Measurements from ENCODE around the gene NME2. TPM values are rescaled to one million over a fixed set of nuclear protein-coding genes. Genes with fewer than 3 reads are reported as not detected.

NME2 gene
- total RNA-seq, 1 experiment from 2014 or later: 1,165 TPM

- no peak for DNase-seq (ENCODE audit: low read depth in 1 of 2, low spot score in 2 of 2)
- H3K36me3 ChIP-seq: peaks cover 46% of the 10 kb centered on the region
These were observed 31.5 kb downstream of the NME2 start for GRCh38 chr17:51197754-51198153.

DNA sequence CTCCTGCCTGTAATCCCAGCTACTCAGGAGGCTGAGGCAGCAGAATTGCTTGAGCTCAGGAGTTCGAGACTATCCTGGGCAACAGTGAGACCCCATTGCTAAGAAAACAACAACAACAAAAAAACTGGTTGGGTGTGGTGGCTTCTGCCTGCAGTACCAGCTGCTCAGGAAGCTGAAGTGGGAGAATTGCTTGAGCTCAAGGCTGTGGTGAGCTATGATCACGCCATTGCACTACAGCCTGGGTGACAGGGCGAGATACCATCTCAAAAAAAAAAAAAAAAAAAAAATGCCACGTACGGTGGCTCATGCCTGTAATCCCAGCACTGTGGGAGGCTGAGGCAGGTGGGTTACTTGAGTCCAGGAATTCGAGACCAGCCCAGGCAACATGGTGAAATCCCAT, 34.1 kb downstream of the NME2 start:
- H3K4me1 ChIP-seq (replicated peaks): no peaks in the 10 kb centered on the region
- H3K27me3 ChIP-seq (replicated peaks): no peaks in the 10 kb centered on the region
- no peak for DNase-seq (ENCODE audit: low read depth in 1 of 2, low spot score in 2 of 2)
- H3K36me3 ChIP-seq: peaks cover 58% of the 10 kb centered on the region
- H3K9me3 ChIP-seq (replicated peaks): no peaks in the 10 kb centered on the region
- no peak overlapping the region for H3K27ac ChIP-seq
- H3K4me3 ChIP-seq: no peak overlapping the region

More at GRCh38 chr17:51197754-51198153, 31.5 kb downstream of the NME2 start:
- H3K4me1 ChIP-seq (replicated peaks): no peaks in the 10 kb centered on the region
- no peak overlapping the region for H3K4me3 ChIP-seq
- H3K27me3 ChIP-seq (replicated peaks): no peaks in the 10 kb centered on the region
- H3K9me3 ChIP-seq (replicated peaks): no peaks in the 10 kb centered on the region
- no peak overlapping the region for H3K27ac ChIP-seq

GRCh38 chr17:51200846-51201245, 34.6 kb downstream of the NME2 start:
- Histone ChIP-seq H3K4me3 (no peak overlapping the region), H3K36me3 (peaks cover 64% of the 10 kb centered on the region), H3K27ac (no peak overlapping the region), H3K4me1 (replicated peaks) (no peaks in the 10 kb centered on the region), H3K9me3 (replicated peaks) (no peaks in the 10 kb centered on the region), H3K27me3 (replicated peaks) (no peaks in the 10 kb centered on the region)
- DNase-seq (ENCODE audit: low read depth in 1 of 2, low spot score in 2 of 2): no peak

DNA sequence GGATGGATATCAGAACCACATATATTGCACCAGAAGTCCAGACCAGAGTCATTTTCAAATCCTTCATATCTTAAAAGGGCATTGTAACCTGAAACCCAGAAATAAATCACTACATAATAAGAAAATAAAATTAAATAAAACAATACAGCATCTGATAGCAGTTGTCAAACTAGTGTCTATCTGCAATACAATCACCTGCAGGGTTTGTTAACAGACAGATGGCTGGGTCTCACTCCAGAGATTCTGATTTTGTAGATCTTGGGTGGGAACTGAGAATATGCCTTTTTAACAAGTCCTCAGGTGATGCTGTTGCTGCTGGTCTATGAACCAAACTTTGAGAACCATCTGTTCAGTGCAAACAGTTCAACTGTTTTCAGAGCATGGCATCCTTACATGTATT, 37.6 kb downstream of the NME2 start:
- Histone ChIP-seq H3K27ac (no peak overlapping the region), H3K36me3 (peaks cover 64% of the 10 kb centered on the region), H3K9me3 (replicated peaks) (no peaks in the 10 kb centered on the region), H3K27me3 (replicated peaks) (no peaks in the 10 kb centered on the region), H3K4me3 (no peak overlapping the region), H3K4me1 (replicated peaks) (no peaks in the 10 kb centered on the region)
- no peak for DNase-seq (ENCODE audit: low read depth in 1 of 2, low spot score in 2 of 2)

GRCh38 chr17:51214920-51215319, 48.7 kb downstream of the NME2 start:
- Histone ChIP-seq H3K27me3 (replicated peaks) (no peaks in the 10 kb centered on the region), H3K9me3 (replicated peaks) (no peaks in the 10 kb centered on the region), H3K4me1 (replicated peaks) (no peaks in the 10 kb centered on the region), H3K36me3 (peaks cover 63% of the 10 kb centered on the region), H3K4me3 (no peak overlapping the region), H3K27ac (no peak overlapping the region)
- no peak for DNase-seq (ENCODE audit: low read depth in 1 of 2, low spot score in 2 of 2)

- Histone ChIP-seq H3K9me3 (replicated peaks) (no peaks in the 10 kb centered on the region), H3K27ac (no peak overlapping the region), H3K4me3 (no peak overlapping the region), H3K4me1 (replicated peaks) (no peaks in the 10 kb centered on the region), H3K27me3 (replicated peaks) (no peaks in the 10 kb centered on the region), H3K36me3 (peaks cover 61% of the 10 kb centered on the region)
- no peak for DNase-seq (ENCODE audit: low read depth in 1 of 2, low spot score in 2 of 2)
These were observed 51.7 kb downstream of the NME2 start for GRCh38 chr17:51217946-51218345.

DNA sequence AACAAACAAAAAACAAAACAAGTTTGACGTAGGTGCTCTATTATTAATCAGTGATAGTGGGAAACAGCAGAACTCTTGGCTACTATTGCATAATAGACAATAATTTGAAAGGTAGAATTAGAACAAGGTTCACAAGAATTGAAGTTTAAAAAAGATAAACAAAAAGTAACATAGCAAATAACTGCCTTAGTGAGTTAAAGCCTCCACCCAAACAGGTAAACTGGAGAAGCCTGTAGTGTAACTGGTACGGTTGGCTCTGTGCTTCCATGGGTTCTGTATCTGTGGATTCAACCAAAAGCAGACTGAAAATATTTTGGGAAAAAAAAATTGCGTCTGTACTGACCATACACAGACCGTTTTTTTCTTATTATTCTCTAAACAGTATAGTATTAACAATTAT, 55.1 kb downstream of the NME2 start:
- H3K36me3 ChIP-seq: peaks cover 48% of the 10 kb centered on the region
- no peaks in the 10 kb centered on the region for H3K9me3 ChIP-seq (replicated peaks)
- no peaks in the 10 kb centered on the region for H3K4me1 ChIP-seq (replicated peaks)
- no peak for DNase-seq (ENCODE audit: low read depth in 1 of 2, low spot score in 2 of 2)
- H3K27me3 ChIP-seq (replicated peaks): no peaks in the 10 kb centered on the region
- H3K4me3 ChIP-seq: no peak overlapping the region
- no peak overlapping the region for H3K27ac ChIP-seq

Other genes starting within 250 kb of the NME2 start
- gene SPAG9, start 45.5 kb upstream of the NME2 start, total RNA-seq (2014; rRNA removed; shearing (Covaris generic)): 101 and 138 TPM in 2 replicates
- gene NME1, start 12.9 kb upstream of the NME2 start, total RNA-seq (2014; rRNA removed; shearing (Covaris generic)): 314 and 437 TPM in 2 replicates
- 7.4 and 11.3 TPM in 2 replicates for gene MBTD1, start 93.6 kb downstream of the NME2 start, total RNA-seq (2014; rRNA removed; shearing (Covaris generic))
- gene UTP18, start 94.1 kb downstream of the NME2 start, total RNA-seq (2014; rRNA removed; shearing (Covaris generic)): 90.7 and 95.1 TPM in 2 replicates

All from SJSA1 (cell line).